SU-DHL-6 (cell line): ENCODE measurements around the gene ZMYM2.

ENCODE experiments used
- H2AFZ ChIP-seq: fragments of 200-600 bp; sonication (generic); 2 replicates; pipeline ENCODE4 v1.6.1; 2014; ENCODE audit warnings: low read depth, mild to moderate bottlenecking, moderate library complexity, mixed read lengths, antibody characterized with exemption, low read length; ENCODE audit not compliant: severe bottlenecking
- H3F3A ChIP-seq: fragments of 200-600 bp; shearing (Covaris generic); 2 replicates; pipeline ENCODE4 v1.6.0; 2016; ENCODE audit warnings: antibody characterized with exemption, mild to moderate bottlenecking; ENCODE audit not compliant: insufficient read depth
- H3K27ac ChIP-seq: fragments of 200-600 bp; sonication (generic); 2 replicates; pipeline ENCODE4 v1.5.1; 2016; ENCODE audit warnings: low read depth, mild to moderate bottlenecking, low read length, moderate library complexity, mixed read lengths
- H3K27me3 ChIP-seq: fragments of 200-600 bp; sonication (generic), shearing (Covaris generic); 2 replicates; pipeline ENCODE4 v1.6.0; 2014; ENCODE audit warnings: mild to moderate bottlenecking, low read length
- H3K36me3 ChIP-seq: fragments of 200-600 bp; sonication (generic); 2 replicates; pipeline ENCODE4 v1.6.1; 2014; ENCODE audit warnings: mild to moderate bottlenecking, low read length, mixed read lengths
- H3K4me2 ChIP-seq: fragments of 300-600, 200-600 bp; shearing (Covaris generic), sonication (generic); 2 replicates; pipeline ENCODE4 v1.6.0; 2014; ENCODE audit warnings: low read length, low read depth, mild to moderate bottlenecking; ENCODE audit not compliant: poor library complexity, severe bottlenecking
- H3K4me3 ChIP-seq: fragments of 200-600 bp; sonication (generic); 2 replicates; pipeline ENCODE4 v1.5.1; 2014; ENCODE audit warnings: antibody characterized with exemption, low read length, mild to moderate bottlenecking, mixed read lengths; ENCODE audit not compliant: insufficient read depth, poor library complexity, severe bottlenecking
- H3K79me2 ChIP-seq: fragments of 200-600 bp; sonication (generic); 2 replicates; pipeline ENCODE4 v1.6.1; 2014; ENCODE audit warnings: mild to moderate bottlenecking, low read length, moderate library complexity; ENCODE audit not compliant: insufficient read depth
- H3K9ac ChIP-seq: fragments of 200-600 bp; sonication (generic); 2 replicates; pipeline ENCODE4 v1.7.0; 2014; ENCODE audit warnings: mild to moderate bottlenecking, low read length
- H3K9me2 ChIP-seq: fragments of 200-600 bp; sonication (generic); replicated peaks from 2 replicates; pipeline ENCODE4 v1.6.1; 2014; ENCODE audit warnings: low read length; ENCODE audit not compliant: insufficient read depth
- H3K9me3 ChIP-seq: fragments of 200-600 bp; sonication (generic); 2 replicates; pipeline ENCODE4 v1.6.1; 2014; ENCODE audit warnings: low read length, mixed read lengths; ENCODE audit not compliant: insufficient read depth
- H4K20me1 ChIP-seq: fragments of 200-600 bp; sonication (generic); 2 replicates; pipeline ENCODE4 v1.6.1; 2014; ENCODE audit warnings: low read depth, mild to moderate bottlenecking, antibody characterized with exemption, low read length, moderate library complexity, mixed read lengths
- CTCF ChIP-seq: fragments of 200-600 bp; sonication (generic); IDR thresholded peaks from one replicate; pipeline ENCODE4 v1.5.1; 2017; ENCODE audit warnings: antibody characterized with exemption, mild to moderate bottlenecking, low read length, moderate library complexity; ENCODE audit not compliant: insufficient read depth, poor library complexity, severe bottlenecking
- EZH2phosphoT487 ChIP-seq: fragments of 200-600 bp; sonication (generic), shearing (Covaris generic); conservative IDR thresholded peaks from 2 replicates; pipeline ENCODE4 v1.6.1; 2018; ENCODE audit warnings: mild to moderate bottlenecking, antibody characterized with exemption, low read length, moderate library complexity, mixed read lengths

The ZMYM2 gene

GRCh38 chr13:20015763-20016162, 57.2 kb downstream of the ZMYM2 start:
- Histone ChIP-seq H2AFZ (no peak overlapping the region), H3K9me2 (no peaks in the 10 kb centered on the region), H3K27ac (no peak overlapping the region), H3K27me3 (no peaks in the 10 kb centered on the region), H4K20me1 (no peaks in the 10 kb centered on the region), H3K79me2 (peaks cover 30% of the 10 kb centered on the region), H3F3A (peaks cover 10% of the 10 kb centered on the region; the same call in 1 of the 2 replicates), H3K9ac (no peak overlapping the region), H3K9me3 (peaks cover 11% of the 10 kb centered on the region), H3K4me2 (no peak overlapping the region), H3K4me3 (no peak overlapping the region), H3K36me3 (peaks cover 44% of the 10 kb centered on the region)
- no peak for TF ChIP-seq CTCF
- no peak for TF ChIP-seq EZH2phosphoT487

GRCh38 chr13:20016649-20017364, 58.3 kb downstream of the ZMYM2 start:
- TF ChIP-seq EZH2phosphoT487 (no peak), CTCF (no peak)
- H3K36me3 ChIP-seq, result peaks cover 44% of the 10 kb centered on the region

GRCh38 chr13:20017365-20017711, 58.8 kb downstream of the ZMYM2 start:
- Histone ChIP-seq H3K9me3 (peaks cover 11% of the 10 kb centered on the region), H3K9ac (no peak overlapping the region), H3K4me3 (no peak overlapping the region), H3K27ac (no peak overlapping the region), H3F3A (peaks cover 10% of the 10 kb centered on the region; the same call in 1 of the 2 replicates), H3K27me3 (no peaks in the 10 kb centered on the region), H4K20me1 (no peaks in the 10 kb centered on the region), H3K4me2 (no peak overlapping the region), H3K9me2 (no peaks in the 10 kb centered on the region), H3K79me2 (peaks cover 30% of the 10 kb centered on the region), H3K36me3 (peaks cover 46% of the 10 kb centered on the region), H2AFZ (no peak overlapping the region)
- no peak for TF ChIP-seq EZH2phosphoT487
- TF ChIP-seq CTCF, result no peak

More at GRCh38 chr13:20016649-20017364, 58.3 kb downstream of the ZMYM2 start:
- Histone ChIP-seq H4K20me1 (no peaks in the 10 kb centered on the region), H3K9me3 (peaks cover 11% of the 10 kb centered on the region), H3K27me3 (no peaks in the 10 kb centered on the region), H3K4me2 (no peak overlapping the region), H3K9me2 (no peaks in the 10 kb centered on the region), H2AFZ (no peak overlapping the region), H3F3A (peaks cover 10% of the 10 kb centered on the region; the same call in 1 of the 2 replicates), H3K4me3 (no peak overlapping the region), H3K27ac (no peak overlapping the region), H3K79me2 (peaks cover 30% of the 10 kb centered on the region), H3K9ac (no peak overlapping the region)
